ENCODE data around the gene TMEM123. TPM values are rescaled to one million over a fixed set of nuclear protein-coding genes. Genes with fewer than 3 reads are reported as not detected.

The TMEM123 gene
- polyA plus RNA-seq, 3 donors: 210 to 283 (median 274) TPM

- DNase-seq: no peak
Observed at GRCh38 chr11:102482433-102482832, 29.9 kb upstream of the TMEM123 start.

- DNase-seq: no peak
Observed at GRCh38 chr11:102479733-102480132, 27.2 kb upstream of the TMEM123 start.

- no peak for DNase-seq
Observed at GRCh38 chr11:102478673-102479299, 26.2 kb upstream of the TMEM123 start.

GRCh38 chr11:102476812-102477211 lies 24.2 kb upstream of the TMEM123 start:
- no peak for DNase-seq

- DNase-seq: no peak
Observed at GRCh38 chr11:102476069-102476468, 23.5 kb upstream of the TMEM123 start.

GRCh38 chr11:102473543-102473942 lies 21.0 kb upstream of the TMEM123 start:
- no peak for DNase-seq

- DNase-seq: no peak
Observed at GRCh38 chr11:102472127-102472526, 19.6 kb upstream of the TMEM123 start.

GRCh38 chr11:102471474-102471873 lies 18.9 kb upstream of the TMEM123 start:
- no peak for DNase-seq

GRCh38 chr11:102470251-102470650 lies 17.7 kb upstream of the TMEM123 start:
- DNase-seq: no peak

GRCh38 chr11:102469196-102469821 lies 16.7 kb upstream of the TMEM123 start:
- DNase-seq: no peak

GRCh38 chr11:102468616-102469195 lies 16.1 kb upstream of the TMEM123 start:
- DNase-seq: no peak

GRCh38 chr11:102467853-102468580 lies 15.5 kb upstream of the TMEM123 start:
- DNase-seq: no peak

- DNase-seq: no peak
Observed at GRCh38 chr11:102467080-102467708, 14.6 kb upstream of the TMEM123 start.

- no peak for DNase-seq
Observed at GRCh38 chr11:102465696-102466095, 13.1 kb upstream of the TMEM123 start.

- DNase-seq: no peak
Observed at GRCh38 chr11:102464859-102465500, 12.4 kb upstream of the TMEM123 start.

GRCh38 chr11:102464037-102464436 lies 11.5 kb upstream of the TMEM123 start:
- DNase-seq: no peak

GRCh38 chr11:102462610-102463009 lies 10.0 kb upstream of the TMEM123 start:
- DNase-seq: no peak

- no peak for DNase-seq
Observed at GRCh38 chr11:102459393-102459792, 6.8 kb upstream of the TMEM123 start.

GRCh38 chr11:102458548-102458947 lies 6.0 kb upstream of the TMEM123 start:
- DNase-seq: no peak

GRCh38 chr11:102457865-102458264 lies 5.3 kb upstream of the TMEM123 start:
- no peak for DNase-seq

GRCh38 chr11:102457056-102457677 lies 4.6 kb upstream of the TMEM123 start:
- no peak for DNase-seq

All from renal pelvis (tissue), 4 donors.